GM18861 (cell line): ENCODE results near the gene EPS8L1.
"Not testable (repeated sequence)": the region's sequence is repeated elsewhere in the genome, so short reads cannot be mapped to it uniquely, and the experiment has no call there.

Source experiments
- ATAC-seq: cut with Tn5 transposase; IDR thresholded peaks from one replicate; pipeline ENCODE4 v1.9.1; 2021; ENCODE audit not compliant: unreplicated experiment

EPS8L1 gene

GRCh38 chr19:55092423-55093318 is 17.0 kb downstream of the EPS8L1 start:
- ATAC-seq = no peak

GRCh38 chr19:55094456-55095259 is 19.0 kb downstream of the EPS8L1 start:
- no peak for ATAC-seq

DNA sequence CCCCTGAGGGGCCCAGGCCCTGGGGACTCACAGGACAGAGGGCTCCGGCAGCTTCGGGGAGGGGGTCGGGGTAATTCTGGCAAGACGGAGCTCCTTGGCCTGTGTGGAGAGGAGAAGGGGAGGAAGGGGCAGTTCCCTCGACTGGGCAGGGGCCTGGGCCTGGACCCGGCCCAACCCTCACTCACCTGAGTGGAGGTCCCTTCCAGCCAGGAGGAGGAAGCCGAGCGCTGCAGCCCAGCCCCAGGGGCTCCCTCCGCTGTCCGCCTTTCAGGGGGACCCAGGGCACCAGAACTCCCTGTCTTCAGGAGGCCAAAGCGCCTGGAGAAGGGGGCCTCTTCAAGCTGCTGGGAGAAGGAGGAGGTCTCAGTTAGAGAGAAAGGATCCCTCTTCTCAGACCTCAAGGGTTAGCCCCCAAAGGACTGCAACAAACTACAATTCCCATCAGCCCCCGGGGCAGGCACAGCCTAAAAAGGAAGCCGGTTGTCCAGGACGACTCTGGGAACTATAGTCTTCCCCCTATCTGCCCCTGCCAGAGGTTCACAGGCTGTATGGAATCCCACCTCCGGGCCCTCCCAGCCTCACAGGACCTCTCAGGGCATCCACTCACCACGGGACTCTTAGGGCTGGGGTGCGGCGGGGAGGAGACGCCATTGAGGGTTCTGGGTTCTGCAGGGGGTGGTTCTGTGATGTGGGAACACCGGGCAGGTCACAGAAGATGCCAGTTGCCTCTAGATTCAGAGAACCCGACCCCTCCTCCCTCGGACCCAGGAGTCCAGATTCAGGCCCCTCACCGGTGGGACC is 19.8 kb downstream of the EPS8L1 start:
- no peak for ATAC-seq

DNA sequence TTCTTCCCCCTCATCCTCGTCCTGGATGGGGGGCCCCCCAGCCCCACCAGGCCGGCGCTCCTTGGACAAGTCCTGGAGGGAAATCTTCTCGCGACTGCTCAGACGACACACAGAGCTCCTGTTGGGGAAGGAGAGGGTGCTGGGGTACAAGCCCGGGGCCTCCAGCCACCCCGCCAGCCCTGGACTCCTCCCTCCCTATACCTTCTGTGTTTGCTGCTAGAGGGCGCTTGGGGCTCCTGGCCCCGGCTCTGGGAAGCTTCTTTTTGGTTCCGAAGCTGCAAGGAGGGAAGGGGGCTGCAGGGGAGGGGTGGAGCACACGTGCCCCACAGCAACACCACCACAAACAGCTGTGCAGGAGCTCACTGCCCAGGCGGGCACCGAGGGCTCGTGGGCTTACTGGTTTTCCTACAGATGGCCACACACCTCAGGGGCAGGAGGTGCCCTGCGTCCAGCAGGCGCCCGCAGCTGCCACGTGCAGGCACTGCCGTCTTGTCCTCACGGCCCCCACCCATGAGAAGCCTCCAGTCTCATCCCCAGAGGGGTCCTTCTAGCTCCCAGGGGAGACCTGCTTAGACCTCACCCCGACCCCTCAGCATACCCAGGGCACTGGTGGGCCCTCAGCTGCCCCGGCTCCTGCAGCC is 20.5 kb downstream of the EPS8L1 start:
- no peak for ATAC-seq

- ATAC-seq = no peak
Observed at GRCh38 chr19:55097864-55098715, 22.4 kb downstream of the EPS8L1 start.

DNA sequence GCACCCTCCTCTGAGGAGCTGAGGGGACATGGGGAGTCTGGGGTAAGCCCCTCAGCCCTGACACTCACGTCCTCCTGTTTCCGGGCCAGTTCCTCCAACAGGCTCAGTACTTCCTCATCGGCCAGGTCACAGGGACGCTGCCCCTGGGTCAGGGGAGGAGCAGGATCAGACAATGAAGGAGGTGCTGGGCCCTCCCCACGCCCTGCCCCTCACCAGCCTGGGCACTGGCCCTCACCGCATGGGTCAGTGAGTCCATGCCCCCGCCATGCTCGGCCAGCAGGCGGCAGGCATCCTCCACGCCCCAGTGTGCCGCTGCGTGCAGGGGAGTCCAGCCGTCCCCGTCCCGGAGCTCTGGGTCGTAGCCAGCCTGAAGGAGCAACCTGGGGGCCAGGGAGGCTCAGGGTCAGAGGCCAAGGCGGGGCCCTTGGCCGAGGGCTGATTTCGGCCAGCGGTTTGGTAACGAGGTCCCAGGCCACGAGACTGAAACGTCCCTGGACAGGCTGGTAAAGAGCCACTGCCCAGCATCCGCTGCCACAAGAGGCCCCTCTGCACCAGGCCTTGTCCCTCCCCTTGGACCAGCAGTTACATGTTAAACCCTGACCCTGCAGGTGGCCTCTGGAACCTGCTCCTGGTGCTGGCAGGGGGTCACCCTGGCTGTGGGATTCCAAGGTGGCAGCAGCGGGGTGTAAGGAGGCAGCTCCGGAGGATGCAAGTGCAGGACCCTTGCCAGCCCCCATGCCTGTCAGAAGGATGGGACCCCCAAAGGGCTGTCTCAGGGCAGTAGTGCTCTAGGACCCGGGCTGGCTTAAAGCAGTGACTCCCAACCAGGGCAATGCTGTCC is 23.3 kb downstream of the EPS8L1 start:
- ATAC-seq = no peak

DNA sequence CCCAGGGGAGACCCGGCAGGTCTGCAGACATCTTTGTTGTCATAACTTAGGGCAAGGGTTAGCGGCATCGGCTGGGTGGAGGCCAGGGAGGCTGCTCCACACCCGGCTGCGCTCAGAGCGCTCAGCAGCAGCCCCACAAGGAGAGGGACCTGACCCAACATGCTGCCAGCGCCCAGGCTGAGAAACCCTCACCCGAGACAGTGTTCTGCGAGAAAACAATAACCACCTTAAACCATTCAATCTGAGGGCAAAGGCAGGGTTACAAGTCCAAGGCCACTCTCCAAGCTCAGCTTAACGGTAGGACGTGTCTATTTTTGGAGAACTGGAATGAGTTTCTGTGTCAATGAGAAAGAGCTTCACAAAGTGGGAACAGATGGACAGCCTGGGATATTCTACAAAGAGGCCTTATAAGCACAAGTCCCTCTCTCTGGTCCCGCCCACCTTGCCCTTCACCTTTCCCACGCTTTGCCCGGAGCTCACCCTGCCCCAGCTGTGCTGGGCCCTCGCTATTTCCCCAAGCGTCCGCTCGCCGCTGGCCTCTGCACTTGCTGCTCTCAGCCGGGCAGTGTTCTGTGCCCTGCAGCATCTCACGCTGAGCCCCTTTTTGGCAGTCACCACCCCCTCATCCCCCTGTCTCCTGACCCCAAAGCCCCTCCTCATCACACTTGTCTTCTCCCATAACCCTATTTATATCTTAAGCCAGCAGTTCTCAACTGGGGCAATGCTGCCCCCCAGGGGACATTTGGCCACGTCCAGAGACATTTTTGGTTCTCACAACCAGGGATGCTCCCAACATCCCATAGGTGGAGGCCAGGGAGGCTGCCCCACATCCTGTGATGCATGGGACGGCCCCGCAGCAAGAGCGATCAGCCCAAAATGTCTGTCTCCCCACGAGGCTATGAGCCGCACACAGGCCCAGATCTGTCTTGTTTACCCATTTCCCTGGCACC is 24.2 kb downstream of the EPS8L1 start:
- no peak for ATAC-seq

GRCh38 chr19:55101261-55101660 is 25.6 kb downstream of the EPS8L1 start:
- no peak for ATAC-seq

GRCh38 chr19:55103190-55103589 is 27.5 kb downstream of the EPS8L1 start:
- ATAC-seq = no peak

DNA sequence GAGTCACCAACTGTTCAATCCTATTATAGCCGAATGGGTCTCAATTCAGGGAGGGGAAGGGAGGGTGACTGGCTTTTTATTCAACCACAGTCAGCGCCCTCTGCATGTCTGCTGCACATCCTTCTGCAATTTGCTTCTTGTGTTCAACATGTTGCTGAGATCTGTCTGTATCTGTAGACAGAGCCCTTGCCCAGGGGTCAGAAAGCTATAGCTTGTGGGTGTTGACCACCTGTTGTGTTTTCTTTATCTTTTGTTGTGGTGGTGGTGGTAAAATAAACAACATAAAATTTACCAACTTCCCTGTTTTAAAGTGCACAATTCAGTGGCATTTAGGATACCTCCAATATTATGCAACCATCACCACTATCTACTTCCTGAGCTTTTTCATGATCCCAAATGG is 29.6 kb downstream of the EPS8L1 start:
- ATAC-seq = no peak

GRCh38 chr19:55106591-55106990 is 30.9 kb downstream of the EPS8L1 start:
- ATAC-seq = no peak

DNA sequence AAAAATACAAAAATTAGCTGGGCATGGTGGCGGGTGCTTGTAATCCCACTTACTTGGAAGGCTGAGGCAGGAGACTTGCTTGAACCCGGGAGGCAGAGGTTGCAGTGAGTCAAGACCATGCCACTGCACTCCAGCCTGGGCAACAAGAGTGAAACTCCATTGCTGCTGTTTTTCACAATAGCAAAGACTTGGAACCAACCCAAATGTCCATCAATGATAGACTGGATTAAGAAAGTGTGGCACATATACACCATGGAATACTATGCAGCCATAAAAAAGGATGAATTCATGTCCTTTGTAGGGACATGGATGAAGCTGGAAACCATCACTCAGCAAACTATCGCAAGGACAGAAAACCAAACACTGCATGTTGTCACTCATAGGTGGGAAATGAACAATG is 31.6 kb downstream of the EPS8L1 start:
- ATAC-seq = not testable (repeated sequence)

GRCh38 chr19:55109527-55110291 is 34.0 kb downstream of the EPS8L1 start:
- no peak for ATAC-seq

GRCh38 chr19:55111238-55111831 is 35.7 kb downstream of the EPS8L1 start:
- ATAC-seq = no peak

DNA sequence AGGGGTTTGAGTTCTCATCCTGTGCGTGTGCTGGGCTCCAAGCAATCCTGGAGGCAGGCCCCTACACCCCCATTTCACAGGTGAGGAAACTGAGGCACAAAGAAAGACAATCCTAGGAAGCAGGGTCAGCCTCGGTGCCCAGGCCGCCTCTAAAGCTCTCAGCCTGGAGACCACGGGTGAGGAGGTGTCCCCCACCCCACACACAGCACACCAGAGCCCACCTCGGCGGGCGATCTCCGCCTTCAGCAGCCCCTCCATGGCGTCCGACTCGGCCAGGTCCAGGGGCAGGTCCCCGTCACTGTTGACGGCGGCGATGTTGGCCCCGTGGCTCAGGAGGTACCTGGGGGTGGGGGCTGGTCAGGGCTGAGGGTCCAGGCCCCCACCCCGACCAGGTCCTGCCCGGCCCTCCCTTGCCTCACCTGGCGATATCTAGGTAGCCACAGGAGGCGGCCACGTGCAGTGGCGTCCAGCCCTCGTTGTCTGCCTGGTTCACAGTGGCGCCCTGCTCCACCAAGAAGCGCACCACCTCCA is 36.6 kb downstream of the EPS8L1 start:
- ATAC-seq = no peak

- ATAC-seq = no peak
Observed at GRCh38 chr19:55112777-55113569, 37.3 kb downstream of the EPS8L1 start.
